K562 (cell line): ENCODE results near the gene RUNDC3A. TPM values are rescaled to one million over a fixed set of nuclear protein-coding genes. Genes with fewer than 3 reads are reported as not detected.

Experiments
- ATAC-seq: fragments of 200-7000 bp; cut with Tn5 transposase; 3 replicates; pipeline ENCODE4 v1.9.1; 2020; ENCODE audit warnings: moderate library complexity
- BruUV-seq: library from RNA; stranded (reverse); fragments of 400-500 nt; replicated peaks from 2 replicates; lab custom pipeline; 2021; lab: Mats Ljungman, UMichigan
- CTCF ChIA-PET: fragments of 300-600 bp; formaldehyde crosslinking; extraction: SDS; loops from one replicate; lab custom pipeline; 2021; ENCODE audit warnings: low intra/inter-chr PET ratio; lab: Yijun Ruan, JAX
- POLR2A ChIA-PET: fragments of 300-600, 350-650 bp; sonication (Branson Sonifier 250); formaldehyde crosslinking; extraction: SDS; loops from one replicate; lab custom pipeline; 2021; ENCODE audit warnings: antibody characterized with exemption, inconsistent platforms; lab: Yijun Ruan, JAX
- DNase-seq, 4 experiments: peaks; one replicate each; pipeline versions ENCODE4 v3.0.0 to v3.0.0-alpha.2; 2011 to 2018; ENCODE audit warnings: low spot score in 3 of 4, mixed read lengths in 3 of 4; ENCODE audit errors: extremely low read depth in 1 of 4
- FAIRE-seq: peaks from 2 replicates; lab custom pipeline; 2011; peaks lifted over from hg19 to GRCh38; lab: Jason Lieb, UNC
- H2AFZ ChIP-seq: 2 replicates; pipeline ENCODE4 v1.6.0; 2011; ENCODE audit warnings: low read depth, low read length, control low read depth, inconsistent platforms
- H3K27ac ChIP-seq: fragments of 200-600 bp; 3 replicates; pipeline ENCODE4 v1.8.0; 2011; ENCODE audit warnings: low read depth, mild to moderate bottlenecking, control low read depth, inconsistent platforms, low read length, moderate library complexity, mixed read lengths; ENCODE audit errors: extremely low read depth
- H3K27me3 ChIP-seq, 2 experiments: fragments of 300-600 bp in 1 of 2; 2 replicates in 1 of 2; 3 replicates in 1 of 2; pipeline versions ENCODE4 v1.6.0 to v1.8.0; 2011; ENCODE audit warnings: inconsistent platforms in 2 of 2, low read length in 2 of 2, mild to moderate bottlenecking in 1 of 2, mixed read lengths in 1 of 2, moderate library complexity in 1 of 2; ENCODE audit not compliant: control insufficient read depth in 2 of 2, insufficient read depth in 2 of 2
- H3K36me3 ChIP-seq: fragments of 300-600 bp; 3 replicates; pipeline ENCODE4 v1.8.0; 2011; ENCODE audit warnings: mild to moderate bottlenecking, low read length, inconsistent platforms; ENCODE audit not compliant: control insufficient read depth, insufficient read depth
- H3K4me1 ChIP-seq, 2 experiments: fragments of 200-600 bp in 1 of 2; replicated peaks in 1 of 2; 2 replicates in 1 of 2; 3 replicates in 1 of 2; pipeline versions ENCODE4 v1.5.1 to v1.8.0; 2011; ENCODE audit warnings: inconsistent platforms in 2 of 2, low read length in 2 of 2, mild to moderate bottlenecking in 1 of 2, mixed read lengths in 1 of 2, moderate library complexity in 1 of 2; ENCODE audit not compliant: control insufficient read depth in 2 of 2, insufficient read depth in 2 of 2
- H3K4me2 ChIP-seq: 2 replicates; pipeline ENCODE4 v1.6.1; 2011; ENCODE audit warnings: low read length, control low read depth, inconsistent platforms, mixed read lengths; ENCODE audit not compliant: insufficient read depth
- H3K4me3 ChIP-seq: fragments of 200-600 bp; sonication (generic), shearing (Covaris generic); 2 replicates; pipeline ENCODE4 v1.5.1; 2016; ENCODE audit warnings: control low read depth, inconsistent platforms
- H3K79me2 ChIP-seq: fragments of 200-600 bp; 3 replicates; pipeline ENCODE4 v1.8.0; 2011; ENCODE audit warnings: low read length, inconsistent platforms; ENCODE audit not compliant: control insufficient read depth, insufficient read depth
- H3K9ac ChIP-seq, 2 experiments: 2 replicates each; pipeline versions ENCODE4 v1.6.0 to v1.6.1; 2011; ENCODE audit warnings: low read depth in 2 of 2, low read length in 2 of 2, control low read depth in 1 of 2, inconsistent platforms in 1 of 2, mild to moderate bottlenecking in 1 of 2, mixed read lengths in 1 of 2; ENCODE audit not compliant: insufficient read depth in 1 of 2
- H3K9me1 ChIP-seq: one replicate; pipeline ENCODE4 v1.6.0; 2011; ENCODE audit warnings: inconsistent platforms, mild to moderate bottlenecking, low read length, moderate library complexity; ENCODE audit not compliant: control insufficient read depth, insufficient read depth
- H3K9me3 ChIP-seq: replicated peaks from 2 replicates; pipeline ENCODE4 v1.5.1; 2011; ENCODE audit warnings: low read depth, low read length, inconsistent platforms; ENCODE audit not compliant: control insufficient read depth, insufficient read depth
- H4K20me1 ChIP-seq: replicated peaks from 2 replicates; pipeline ENCODE4 v1.6.1; 2011; ENCODE audit warnings: low read length, inconsistent platforms, mixed read lengths; ENCODE audit not compliant: control insufficient read depth, insufficient read depth
- ATF3 ChIP-seq, 2 experiments: fragments of 450-650 bp in 1 of 2; sonication (generic) in 1 of 2; formaldehyde crosslinking in 1 of 2; IDR thresholded peaks in 1 of 2; conservative IDR thresholded peaks in 1 of 2; 2 replicates each; pipeline versions ENCODE4 v1.6.1 to v1.8.1; 2016 to 2023; ENCODE audit warnings: mild to moderate bottlenecking in 2 of 2, moderate library complexity in 2 of 2, inconsistent platforms in 1 of 2, missing genetic modification reagents in 1 of 2
- MCM3 ChIP-seq: fragments of 450-650 bp; IDR thresholded peaks from 2 replicates; pipeline ENCODE4 v1.6.1; 2016
- TFE3 ChIP-seq: fragments of 450-650 bp; formaldehyde crosslinking; IDR thresholded peaks from 2 replicates; pipeline ENCODE4 v1.4.0; 2020; ENCODE audit warnings: mild to moderate bottlenecking, mixed read lengths
- ZNF24 ChIP-seq: fragments of 450-650 bp; IDR thresholded peaks from 2 replicates; pipeline ENCODE4 v1.6.1; 2016
- WGBS: fragments of 100-300 bp; shearing (Covaris generic); methylation state at CpG from one replicate; pipeline ENCODE4 v1.1.6; 2016; ENCODE audit warnings: low coverage, mixed read lengths; ENCODE audit not compliant: insufficient coverage; ENCODE audit errors: missing lambda C conversion rate; 5-methylcytosine and 5-hydroxymethylcytosine counted together
- in situ Hi-C: fragments of 300-500 bp; cut with MboI; formaldehyde crosslinking; loops from 4 replicates; pipeline ENCODE4 v1.15.0; 2018; ENCODE audit warnings: inconsistent platforms, mixed read lengths
- intact Hi-C: fragments of 100-400 bp; cut with micrococcal nuclease; formaldehyde crosslinking; loops from 2 replicates; pipeline ENCODE4 v1.14.2; 2022
- polyA plus RNA-seq, 8 experiments: library from polyadenylated mRNA; depleted of rRNA in 4 of 8; stranded (reverse) in 5 of 8; unstranded in 3 of 8; fragments of >200 nt; fragmentation: Nextera tagmentation in 2 of 8; fragmentation: Illumina TruSeq in 1 of 8; extraction: Ambion mirVana in 2 of 8; extraction: Trizol in 1 of 8; gene quantifications; 2 replicates each; pipeline versions ENCODE4 v1.2.1 to v1.2.3, GENCODE V29; 2011 to 2014; ENCODE audit warnings: inconsistent platforms in 1 of 8, missing spikeins in 1 of 8
- total RNA-seq, 7 experiments: library from RNA; depleted of rRNA in 6 of 7; stranded (reverse); fragments of >200 nt in 6 of 7; fragmentation: Illumina TruSeq in 2 of 7; extraction: Trizol in 2 of 7; gene quantifications; 2 replicates each; pipeline versions ENCODE4 v1.2.1 to v1.2.3, GENCODE V29; 2011 to 2021; ENCODE audit warnings: low replicate concordance in 1 of 7

RUNDC3A gene
- total and polyA plus RNA-seq, 9 of the 15 experiments (the other 6 are each of a cell fraction or from before 2014, with no cell fraction given): not detected

DNA sequence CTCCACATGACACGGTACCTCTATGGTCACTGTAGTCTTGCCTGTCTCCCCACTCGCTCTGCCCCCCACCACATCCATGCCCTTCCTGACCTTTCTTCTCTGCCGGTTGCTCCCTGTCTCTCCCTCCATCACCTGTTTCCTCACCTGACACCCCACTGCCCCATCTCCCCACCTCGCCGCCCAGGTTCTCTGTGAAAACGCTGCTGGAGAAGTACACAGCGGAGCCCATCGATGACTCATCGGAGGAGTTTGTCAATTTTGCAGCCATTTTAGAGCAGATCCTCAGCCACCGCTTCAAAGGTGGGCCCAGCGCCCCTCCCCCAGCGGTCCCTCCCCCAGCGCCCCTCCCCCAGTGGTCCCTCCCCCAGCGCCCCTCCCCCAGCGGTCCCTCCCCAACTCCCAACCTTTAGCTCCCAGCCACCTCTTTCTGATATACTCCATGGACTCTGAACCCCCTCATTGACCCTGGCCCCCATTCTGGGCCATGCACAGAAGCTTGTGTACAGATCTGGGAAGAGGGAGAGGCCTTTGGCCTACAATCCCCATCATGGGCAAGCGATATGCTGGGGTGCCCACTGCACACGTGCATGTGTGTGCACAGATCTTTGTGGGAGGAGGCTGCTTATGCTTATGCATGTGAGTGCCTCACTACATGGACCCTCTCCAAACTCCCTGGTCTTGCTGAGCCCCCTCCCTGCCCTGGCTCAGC, 4.1 kb downstream of the RUNDC3A start:
- peaks cover 5% of the 10 kb centered on the region; the same call in 1 of the 2 replicates for H4K20me1 ChIP-seq
- intact Hi-C loops: no loop called here
- H3K27ac ChIP-seq: no peak overlapping the region
- TF ChIP-seq TFE3 (CRISPR knock-in tag) (no peak), ATF3 (IDR thresholded peaks at IDR 0.05) (peak; percentile 62), ATF3 (CRISPR knock-in tag; conservative IDR thresholded peaks at IDR 0.05) (no peak), MCM3 (0 out of 2 replicates have a peak, but pooled peaks have one; percentile 33), ZNF24 (no peak)
- FAIRE-seq (no peak), ATAC-seq (no peak), DNase-seq (peak in 1 of 4 experiments; percentile 7)
- no peaks in the 10 kb centered on the region for H3K79me2 ChIP-seq
- H3K4me2 ChIP-seq: no peak overlapping the region
- peaks cover 5 to 50% of the 10 kb centered on the region in 2 experiments; a peak in 4 of 5 replicates for H3K4me1 ChIP-seq
- ChIA-PET POLR2A (interaction anchor here (0.6 kb wide), 1 partner anchor 13 kb away, joined by 3 read pairs; no protein-coding TSS in a partner anchor), CTCF (no interaction called here)
- in situ Hi-C loops: no loop called here
- no peak overlapping the region for H3K9ac ChIP-seq
- no peaks in the 10 kb centered on the region for H3K9me3 ChIP-seq
- 16% methylated on average over 8 of the region's 17 CpGs for WGBS
- H3K9me1 ChIP-seq: peaks cover 4% of the 10 kb centered on the region
- no peak overlapping the region for H3K4me3 ChIP-seq
- H3K36me3 ChIP-seq: no peaks in the 10 kb centered on the region
- BruUV-seq: no TSS peak
- peaks cover 4 to 42% of the 10 kb centered on the region in 2 experiments; a peak in 4 of 5 replicates for H3K27me3 ChIP-seq
- no peak overlapping the region for H2AFZ ChIP-seq
